Measurements from ENCODE around the gene C14orf132.
A peak's percentile ranks its signal among the peaks of the same experiment; 100 is the strongest.

Gene C14orf132

GRCh38 chr14:96098309-96098998, 59.3 kb downstream of the C14orf132 start:
- peak; percentile 72 for DNase-seq

GRCh38 chr14:96098999-96099335, 59.8 kb downstream of the C14orf132 start:
- DNase-seq, result no peak

- DNase-seq, result peak; percentile 81
These were observed 61.3 kb downstream of the C14orf132 start for GRCh38 chr14:96100161-96101064.

GRCh38 chr14:96102081-96102856, 63.1 kb downstream of the C14orf132 start:
- peak; percentile 61 for DNase-seq

GRCh38 chr14:96103075-96103474, 63.9 kb downstream of the C14orf132 start:
- DNase-seq, result no peak

- DNase-seq, result no peak
These were observed 64.6 kb downstream of the C14orf132 start for GRCh38 chr14:96103560-96104460.

- DNase-seq, result no peak
These were observed 65.4 kb downstream of the C14orf132 start for GRCh38 chr14:96104469-96105057.

- no peak for DNase-seq
These were observed 66.1 kb downstream of the C14orf132 start for GRCh38 chr14:96105089-96105925.

- no peak for DNase-seq
These were observed 66.8 kb downstream of the C14orf132 start for GRCh38 chr14:96105926-96106441.

GRCh38 chr14:96106891-96107290, 67.7 kb downstream of the C14orf132 start:
- DNase-seq, result no peak

- DNase-seq, result no peak
These were observed 69.1 kb downstream of the C14orf132 start for GRCh38 chr14:96108061-96108795.

- DNase-seq, result no peak
These were observed 69.7 kb downstream of the C14orf132 start for GRCh38 chr14:96108911-96109310.

- DNase-seq, result no peak
These were observed 70.6 kb downstream of the C14orf132 start for GRCh38 chr14:96109596-96110355.

- no peak for DNase-seq
These were observed 72.9 kb downstream of the C14orf132 start for GRCh38 chr14:96112032-96112431.

GRCh38 chr14:96114002-96114401, 74.8 kb downstream of the C14orf132 start:
- DNase-seq, result no peak

GRCh38 chr14:96117101-96117897, 78.1 kb downstream of the C14orf132 start:
- DNase-seq, result peak; percentile 54

GRCh38 chr14:96117960-96118359, 78.8 kb downstream of the C14orf132 start:
- DNase-seq, result no peak

GRCh38 chr14:96118391-96118790, 79.2 kb downstream of the C14orf132 start:
- DNase-seq, result no peak

Measured in fibroblast of skin of scalp (primary cell).